GM19025 (cell line): Measurements from ENCODE around the gene ZNF91.
"Not testable (repeated sequence)": the region's sequence is repeated elsewhere in the genome, so short reads cannot be mapped to it uniquely, and the experiment has no call there.

Experiments used
- ATAC-seq: cut with Tn5 transposase; IDR thresholded peaks from one replicate; pipeline ENCODE4 v1.9.1; 2021; ENCODE audit warnings: mild to moderate bottlenecking, low read depth, moderate library complexity; ENCODE audit not compliant: unreplicated experiment

ZNF91 gene

DNA sequence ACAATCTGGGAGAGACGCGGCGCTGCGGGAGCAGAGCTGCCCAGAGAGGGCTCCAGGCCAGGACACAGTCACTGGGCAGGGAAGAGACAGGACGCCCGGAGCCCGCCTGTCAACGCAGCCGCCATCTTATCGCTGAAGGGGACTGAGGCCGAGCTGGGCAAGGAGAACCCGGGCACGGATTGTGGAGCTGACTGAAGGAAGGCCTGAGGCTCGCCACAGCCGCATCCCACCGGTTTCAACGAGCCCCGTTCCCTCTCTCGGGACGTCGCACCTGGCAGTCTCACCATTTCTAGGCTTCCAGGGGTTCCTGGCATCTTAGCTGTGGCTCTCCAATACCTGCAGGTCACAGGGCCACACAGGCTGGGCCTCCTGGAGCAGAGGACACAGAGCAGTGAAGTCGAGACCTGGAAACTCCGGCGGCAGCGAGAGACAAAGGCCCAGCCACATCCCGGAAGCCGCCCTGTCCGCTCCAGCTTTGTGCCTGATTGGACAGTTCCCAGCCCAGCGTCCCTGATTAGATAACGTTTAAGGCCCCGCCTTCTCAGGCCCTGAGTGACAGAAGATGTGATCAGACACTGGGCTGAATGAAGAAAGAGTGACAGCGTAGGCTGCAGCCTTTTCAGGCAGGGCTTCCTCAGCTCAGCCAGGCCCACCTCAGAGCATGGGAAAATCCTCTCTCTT is at the start of gene ZNF91:
Gene ZNF91 (minus strand): TSS at position 431 of the 681 bp plus-strand sequence. CDS start 117 bp downstream, at position 314.
- peak; percentile 97 for ATAC-seq

DNA sequence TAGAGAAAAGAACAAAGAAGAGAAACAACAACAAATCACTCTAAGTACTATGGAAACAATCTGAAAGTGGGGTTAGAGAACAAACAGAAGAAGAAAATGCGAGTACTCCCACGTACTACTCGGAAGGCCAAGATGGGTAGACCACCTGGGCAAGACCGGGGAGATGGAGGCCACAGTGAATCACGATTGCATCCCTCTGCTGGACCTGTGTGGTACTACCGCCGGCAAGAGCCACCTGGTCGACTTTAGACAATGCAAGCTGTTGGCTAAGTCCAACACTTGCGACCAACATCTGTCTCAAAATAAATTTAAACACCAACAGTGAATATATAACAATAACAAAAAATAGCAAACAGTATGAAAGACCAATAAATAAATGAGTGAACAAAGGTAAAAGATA is 45.5 kb upstream of the ZNF91 start:
- ATAC-seq = no peak

GRCh38 chr19:23440207-23440606 is 44.9 kb upstream of the ZNF91 start:
- ATAC-seq = no peak

DNA sequence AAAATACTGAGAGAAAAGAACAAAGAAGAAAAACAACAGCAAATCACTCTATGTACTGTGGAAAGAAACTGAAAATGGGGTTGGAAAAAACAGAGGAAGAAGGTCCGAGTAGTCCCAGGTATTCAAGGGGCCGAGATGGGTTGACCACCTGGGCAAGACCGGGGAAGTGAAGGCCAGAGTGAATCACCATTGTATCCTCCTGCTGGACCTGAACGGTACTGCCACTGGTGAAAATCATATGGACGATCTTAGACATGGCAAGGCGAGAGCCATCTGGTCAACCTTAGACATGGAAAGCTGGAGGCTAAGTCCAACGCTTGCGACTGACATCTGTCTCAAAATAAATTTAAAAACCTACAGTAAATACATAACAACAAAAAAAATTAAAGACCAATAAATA is 44.4 kb upstream of the ZNF91 start:
- ATAC-seq = no peak

- no peak for ATAC-seq
These were observed 42.6 kb upstream of the ZNF91 start for GRCh38 chr19:23437901-23438300.

GRCh38 chr19:23436944-23437343 is 41.7 kb upstream of the ZNF91 start:
- no peak for ATAC-seq

DNA sequence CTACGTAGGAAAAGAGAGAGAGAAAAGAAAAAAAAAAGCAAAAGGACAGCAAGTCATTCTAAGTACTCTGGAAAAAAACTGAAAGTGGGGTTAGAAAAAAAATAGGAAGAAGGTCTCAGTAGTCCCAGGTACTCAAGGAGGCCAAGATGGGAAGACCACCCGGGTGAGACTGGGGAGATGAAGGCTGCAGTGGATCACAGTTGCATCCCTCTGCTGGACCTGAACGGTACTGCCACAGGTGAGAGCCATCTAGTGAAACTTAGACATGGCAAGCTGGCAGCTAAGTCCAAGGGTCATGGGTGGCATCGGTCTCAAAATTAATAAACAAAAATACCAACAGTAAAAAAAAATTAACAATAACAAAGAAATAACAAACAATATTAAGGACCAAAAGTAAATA is 41.0 kb upstream of the ZNF91 start:
- ATAC-seq = no peak

DNA sequence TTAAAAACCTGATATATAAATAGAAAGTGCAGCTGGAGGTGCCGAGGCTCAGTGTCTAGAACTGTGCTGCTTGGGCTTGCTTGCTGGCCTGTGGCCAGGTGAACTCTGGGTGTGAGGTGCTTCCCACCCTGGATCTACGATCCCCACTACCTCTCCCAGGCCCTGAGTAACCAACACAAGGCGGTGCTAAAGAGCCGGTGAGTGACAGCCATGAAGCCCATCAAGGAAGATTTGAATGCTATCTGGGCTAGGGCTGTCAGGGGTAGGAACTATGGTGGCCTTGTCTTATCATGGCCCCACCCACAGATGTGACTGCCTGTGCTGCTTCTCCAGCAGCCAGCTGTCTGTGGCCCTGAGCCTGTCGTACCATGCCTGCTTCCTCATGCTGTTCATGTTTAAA is 25.6 kb upstream of the ZNF91 start:
- no peak for ATAC-seq

- not testable (repeated sequence) for ATAC-seq
These were observed 24.0 kb upstream of the ZNF91 start for GRCh38 chr19:23419261-23419660.

- ATAC-seq = no peak
These were observed 20.4 kb upstream of the ZNF91 start for GRCh38 chr19:23415561-23416191.

GRCh38 chr19:23415034-23415433 is 19.8 kb upstream of the ZNF91 start:
- no peak for ATAC-seq

DNA sequence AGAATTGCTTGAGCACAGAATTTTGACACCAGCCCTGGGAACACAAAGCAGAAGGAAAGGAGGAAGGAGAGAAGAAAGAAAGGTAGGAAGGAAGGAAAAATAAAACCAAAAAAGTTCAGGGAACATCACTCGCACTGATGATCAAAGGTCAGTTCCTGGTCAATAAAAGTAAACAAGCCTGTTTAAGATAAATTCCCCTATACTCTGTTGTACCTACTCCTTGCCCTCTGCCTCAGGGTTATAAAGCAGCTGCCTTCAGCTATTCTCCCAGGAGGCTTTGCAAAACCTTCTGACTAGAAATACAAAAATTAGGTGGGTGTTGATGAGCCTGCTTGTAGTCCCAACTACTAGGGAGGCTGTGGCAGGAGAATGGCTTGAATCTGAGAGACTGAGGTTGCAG is 14.9 kb upstream of the ZNF91 start:
- no peak for ATAC-seq

GRCh38 chr19:23409392-23410048 is 14.2 kb upstream of the ZNF91 start:
- ATAC-seq = no peak

DNA sequence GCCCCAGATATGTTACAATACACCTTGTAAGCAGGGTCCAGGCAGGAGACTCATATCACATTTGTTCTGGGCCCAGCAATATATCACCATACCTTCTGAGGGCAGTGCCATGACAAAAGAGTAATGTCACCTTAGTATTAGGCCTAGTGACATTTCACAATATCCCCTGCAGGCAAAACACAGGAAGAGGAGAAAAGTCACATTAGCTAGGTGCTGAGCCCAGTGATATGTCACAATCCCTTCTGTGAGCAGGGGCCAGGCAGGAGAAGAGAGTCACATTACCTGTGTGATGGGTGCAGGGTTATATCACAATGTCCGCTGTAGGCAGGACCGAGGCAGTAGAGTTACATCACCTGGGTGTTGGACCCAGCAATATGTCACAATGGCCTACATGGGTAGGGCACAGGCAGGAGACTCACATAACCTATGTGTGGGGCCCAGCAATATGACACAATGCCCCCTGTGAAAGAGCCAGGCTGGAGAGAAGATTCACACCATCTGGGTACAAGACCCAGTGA is 12.4 kb upstream of the ZNF91 start:
- ATAC-seq = no peak

DNA sequence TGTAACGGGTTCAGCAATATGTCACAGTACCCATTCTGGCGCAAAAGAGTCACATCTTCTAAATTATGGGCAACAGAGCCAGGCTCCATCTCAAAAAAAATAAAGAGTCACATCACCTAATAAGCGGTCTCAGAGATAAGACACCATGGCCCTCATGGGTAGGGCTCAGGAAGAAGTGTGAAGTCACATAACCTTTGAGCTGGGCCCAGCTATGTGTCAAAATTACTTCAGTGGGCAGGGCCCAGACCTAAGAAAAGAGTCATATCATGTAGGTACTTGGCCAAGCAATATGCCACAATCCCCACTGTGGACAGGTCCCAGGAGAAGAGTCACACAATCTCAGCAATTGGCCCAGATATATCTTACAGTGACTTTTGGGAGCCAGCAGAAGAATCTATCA is 11.4 kb upstream of the ZNF91 start:
- ATAC-seq = no peak

GRCh38 chr19:23406091-23406490 is 10.8 kb upstream of the ZNF91 start:
- no peak for ATAC-seq

DNA sequence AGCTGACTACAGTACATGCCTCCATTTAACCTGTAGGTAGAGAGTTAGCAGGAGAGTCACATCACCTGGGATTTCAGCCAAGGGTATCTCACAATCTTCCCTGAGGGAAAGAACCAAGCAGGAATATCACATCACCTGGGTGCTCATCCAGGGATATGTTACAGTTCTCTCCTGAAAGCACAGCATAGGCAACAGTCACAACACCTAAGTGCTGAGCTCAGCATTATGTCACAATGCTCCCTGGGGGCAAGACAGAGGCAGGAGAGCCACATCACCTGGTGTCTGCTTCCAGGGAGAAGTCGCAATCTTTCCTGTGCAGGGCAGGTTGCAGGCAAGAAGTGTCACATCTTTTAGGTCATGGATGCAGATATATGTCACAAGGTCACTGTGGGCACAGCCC is 9.4 kb upstream of the ZNF91 start:
- ATAC-seq = no peak

DNA sequence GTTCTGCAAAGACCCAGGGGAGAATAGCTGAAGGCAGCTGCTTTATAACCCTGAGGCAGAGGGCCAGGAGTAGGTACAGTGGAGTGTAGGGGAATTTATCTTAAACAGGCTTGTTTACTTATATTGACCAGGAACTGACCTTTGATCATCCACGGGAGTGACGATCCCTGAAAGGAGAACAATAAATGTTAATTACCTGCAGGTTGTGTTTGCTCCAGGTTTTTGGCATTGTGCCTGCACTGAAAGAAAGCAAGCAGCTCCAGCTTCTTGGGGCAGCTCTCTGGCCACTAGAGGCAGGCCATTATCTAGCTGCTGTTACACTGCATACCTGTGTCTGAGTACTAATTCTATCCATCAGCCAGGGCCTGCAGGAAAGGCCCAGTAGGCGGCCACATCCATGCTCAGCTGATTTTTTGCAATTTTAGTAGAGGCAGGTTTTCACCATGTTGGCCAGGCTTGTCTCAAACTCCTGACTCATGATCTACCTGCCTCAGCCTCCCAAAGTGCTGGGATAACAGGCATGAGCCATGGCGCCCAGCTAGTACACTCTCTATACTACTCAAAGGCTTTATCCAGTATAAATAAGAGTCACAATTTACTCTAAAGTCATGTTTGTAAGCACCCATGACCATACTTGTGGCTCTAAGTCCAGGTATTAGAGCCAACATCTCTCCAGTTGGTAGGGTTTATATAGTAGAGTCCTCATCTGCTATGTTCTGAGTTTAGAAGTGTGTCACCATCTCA is 8.5 kb upstream of the ZNF91 start:
- ATAC-seq = no peak

GRCh38 chr19:23403052-23403451 is 7.8 kb upstream of the ZNF91 start:
- no peak for ATAC-seq

DNA sequence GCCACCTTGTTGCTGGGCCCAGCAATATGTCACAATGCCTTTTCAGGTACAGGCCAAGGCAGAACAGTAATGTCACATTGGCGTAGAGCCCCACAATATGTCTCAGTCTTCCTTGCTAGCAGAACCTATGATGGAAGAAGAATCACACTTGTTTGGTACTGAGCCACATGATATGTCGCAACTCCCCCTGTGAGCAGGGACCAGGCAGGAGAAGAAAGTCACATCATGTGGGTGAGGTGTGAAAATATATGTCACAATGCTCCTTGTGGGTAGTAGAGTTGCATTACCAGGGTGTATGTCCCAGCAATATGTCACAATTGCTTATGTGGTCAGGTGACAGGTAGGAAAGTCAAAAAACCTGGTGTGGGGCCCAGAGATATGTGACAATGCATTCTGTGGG is 7.1 kb upstream of the ZNF91 start:
- ATAC-seq = no peak

DNA sequence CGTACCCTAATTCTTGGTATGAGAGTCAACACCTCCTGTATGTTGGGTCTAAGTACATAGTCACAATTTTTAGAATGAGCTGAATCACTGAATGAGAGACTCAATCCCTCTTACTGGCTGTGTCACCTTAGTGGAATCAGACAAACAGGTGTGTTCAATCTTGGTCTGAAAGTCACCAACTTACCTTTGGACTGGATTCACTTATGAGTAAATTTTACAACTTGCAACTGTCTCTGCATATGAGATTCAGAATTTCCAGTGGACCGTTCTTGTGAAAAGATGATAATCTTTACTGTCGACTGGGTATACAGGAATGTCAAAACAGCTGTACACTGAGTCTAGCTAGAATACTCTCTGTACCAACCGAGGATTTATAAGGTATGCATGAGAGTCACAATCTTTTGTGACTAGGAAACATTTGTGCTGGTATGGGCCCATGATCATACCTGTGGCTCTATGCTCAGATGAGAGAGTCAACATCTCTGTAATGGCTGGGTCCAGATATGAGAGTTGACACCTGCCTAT is 5.9 kb upstream of the ZNF91 start:
- ATAC-seq = no peak
